Keratinocyte (primary cell): Measurements from ENCODE around the gene MRPL16. TPM values are rescaled to one million over a fixed set of nuclear protein-coding genes. Genes with fewer than 3 reads are reported as not detected.

Source experiments
- DNase-seq: peaks from one replicate; pipeline ENCODE4 v3.0.0-alpha.2; 2011; ENCODE audit warnings: low read depth, missing footprints, low spot score
- FAIRE-seq: peaks from 2 replicates; lab custom pipeline; 2011; peaks lifted over from hg19 to GRCh38; lab: Jason Lieb, UNC
- H2AFZ ChIP-seq: 2 replicates; pipeline ENCODE4 v1.6.0; 2012; ENCODE audit warnings: low read length, control low read depth, inconsistent platforms; ENCODE audit not compliant: control insufficient read depth
- H3K27ac ChIP-seq: 2 replicates; pipeline ENCODE4 v1.5.1; 2011; ENCODE audit warnings: low read length; ENCODE audit not compliant: control insufficient read depth, insufficient read depth
- H3K27me3 ChIP-seq: 3 replicates; pipeline ENCODE4 v1.6.0; 2011; ENCODE audit warnings: low read length; ENCODE audit not compliant: control insufficient read depth, insufficient read depth; ENCODE audit errors: extremely low read depth
- H3K36me3 ChIP-seq, 2 experiments: 2 replicates in 1 of 2; 3 replicates in 1 of 2; pipeline ENCODE4 v1.5.1; 2011; ENCODE audit warnings: low read length in 2 of 2, mild to moderate bottlenecking in 1 of 2; ENCODE audit not compliant: control insufficient read depth in 2 of 2, insufficient read depth in 2 of 2; ENCODE audit errors: extremely low read depth in 1 of 2
- H3K4me1 ChIP-seq: 3 replicates; pipeline ENCODE4 v1.5.1; 2011; ENCODE audit warnings: low read length; ENCODE audit not compliant: control insufficient read depth, insufficient read depth; ENCODE audit errors: extremely low read depth
- H3K4me2 ChIP-seq: 3 replicates; pipeline ENCODE4 v1.6.0; 2011; ENCODE audit warnings: low read depth, low read length; ENCODE audit not compliant: control insufficient read depth, insufficient read depth; ENCODE audit errors: extremely low read depth
- H3K4me3 ChIP-seq, 3 experiments: fragments of 200-600 bp in 1 of 3; sonication (generic) in 1 of 3; 2 replicates in 2 of 3; 3 replicates in 1 of 3; pipeline ENCODE4 v1.5.1; 2011 to 2016; ENCODE audit warnings: low read length in 3 of 3, mild to moderate bottlenecking in 3 of 3, control low read depth in 2 of 3, inconsistent platforms in 1 of 3, low read depth in 1 of 3, mixed read lengths in 1 of 3, mixed run types in 1 of 3, moderate library complexity in 1 of 3; ENCODE audit not compliant: control insufficient read depth in 2 of 3, insufficient read depth in 2 of 3; ENCODE audit errors: extremely low read depth in 1 of 3
- H3K79me2 ChIP-seq: 2 replicates; pipeline ENCODE4 v1.6.0; 2012; ENCODE audit warnings: low read length; ENCODE audit not compliant: control insufficient read depth, insufficient read depth
- H3K9ac ChIP-seq: 3 replicates; pipeline ENCODE4 v1.6.0; 2011; ENCODE audit warnings: low read length; ENCODE audit not compliant: control insufficient read depth, insufficient read depth; ENCODE audit errors: extremely low read depth
- H3K9me1 ChIP-seq: 3 replicates; pipeline ENCODE4 v1.6.0; 2011; ENCODE audit warnings: low read length; ENCODE audit not compliant: control insufficient read depth, insufficient read depth; ENCODE audit errors: extremely low read depth
- H3K9me3 ChIP-seq: 2 replicates; pipeline ENCODE4 v1.5.1; 2012; ENCODE audit warnings: low read depth, low read length; ENCODE audit not compliant: control insufficient read depth
- H4K20me1 ChIP-seq: 3 replicates; pipeline ENCODE4 v1.6.0; 2011; ENCODE audit warnings: low read length; ENCODE audit not compliant: control insufficient read depth, insufficient read depth; ENCODE audit errors: extremely low read depth
- CTCF ChIP-seq, 3 experiments: IDR thresholded peaks in 1 of 3; conservative IDR thresholded peaks in 1 of 3; optimal IDR thresholded peaks in 1 of 3; 2 replicates in 2 of 3; 3 replicates in 1 of 3; pipeline versions ENCODE3 to v1.5.1; 2011; ENCODE audit warnings: low read length in 3 of 3, mild to moderate bottlenecking in 3 of 3, moderate library complexity in 2 of 3, control low read depth in 1 of 3, inconsistent platforms in 1 of 3; ENCODE audit not compliant: insufficient read depth in 2 of 3; ENCODE audit errors: extremely low read depth in 1 of 3
- EZH2 ChIP-seq: IDR thresholded peaks from one replicate; pipeline ENCODE4 v1.6.1; 2012; ENCODE audit warnings: inconsistent platforms, mild to moderate bottlenecking, low read length, moderate library complexity
- dilution Hi-C: fragments of 300-500 bp; cut with MboI; formaldehyde crosslinking; loops from one replicate; pipeline ENCODE4 v1.7.0; 2020; ENCODE audit warnings: low sequenced_read_pairs; ENCODE audit not compliant: extremely low pct_ligation_motif_present
- polyA plus RNA-seq, 5 experiments: library from polyadenylated mRNA; depleted of rRNA in 3 of 5; stranded (reverse) in 3 of 5; stranded (forward) in 1 of 5; unstranded in 1 of 5; fragments of >200 nt; gene quantifications; 1 replicate in 1 of 5; 2 replicates in 3 of 5; 3 replicates in 1 of 5; pipeline versions ENCODE4 v1.2.1 to v1.2.3, GENCODE V29; 2011 to 2012; ENCODE audit warnings: missing spikeins in 2 of 5, low read depth in 1 of 5, low replicate concordance in 1 of 5

Gene MRPL16
- polyA plus RNA-seq, 1 donor (not counting 4 experiments of a cell fraction or from before 2014, with no cell fraction given), result 72.1 TPM

- no peak overlapping the region for H3K27ac ChIP-seq
- no peak overlapping the region for H3K4me3 ChIP-seq
- H3K27me3 ChIP-seq, result no peaks in the 10 kb centered on the region
- H3K4me1 ChIP-seq, result peaks cover 4% of the 10 kb centered on the region
- no peak overlapping the region for H2AFZ ChIP-seq
- dilution Hi-C loops, result no loop called here
- peaks cover 15 to 27% of the 10 kb centered on the region in 2 experiments for H3K36me3 ChIP-seq
- no peak for FAIRE-seq
- no peak overlapping the region for H3K9ac ChIP-seq
- no peaks in the 10 kb centered on the region for H3K9me1 ChIP-seq
- H3K4me2 ChIP-seq, result no peak overlapping the region
- TF ChIP-seq CTCF (optimal IDR thresholded peaks at IDR 0.05 in 1 of 3, IDR thresholded peaks at IDR 0.05 in 1 of 3, conservative IDR thresholded peaks at IDR 0.05 in 1 of 3; ENCODE audit: extremely low read depth in 1 of 3, insufficient read depth in 2 of 3, low read length in 3 of 3) (no peak), EZH2 (no peak)
- H4K20me1 ChIP-seq, result no peaks in the 10 kb centered on the region
- no peaks in the 10 kb centered on the region for H3K79me2 ChIP-seq
- DNase-seq, result no peak
- no peaks in the 10 kb centered on the region for H3K9me3 ChIP-seq
Measured at GRCh38 chr11:59800390-59801025, 10.1 kb downstream of the MRPL16 start.

- Histone ChIP-seq H3K9ac (no peak overlapping the region), H3K4me1 (no peaks in the 10 kb centered on the region), H4K20me1 (no peaks in the 10 kb centered on the region), H3K27ac (no peak overlapping the region), H3K79me2 (no peaks in the 10 kb centered on the region), H2AFZ (no peak overlapping the region), H3K36me3 (peaks cover 45 to 50% of the 10 kb centered on the region in 2 experiments), H3K9me3 (no peaks in the 10 kb centered on the region), H3K27me3 (no peaks in the 10 kb centered on the region), H3K9me1 (no peaks in the 10 kb centered on the region), H3K4me2 (no peak overlapping the region), H3K4me3 (no peak overlapping the region)
- DNase-seq (no peak), FAIRE-seq (no peak)
- TF ChIP-seq CTCF (optimal IDR thresholded peaks at IDR 0.05 in 1 of 3, IDR thresholded peaks at IDR 0.05 in 1 of 3, conservative IDR thresholded peaks at IDR 0.05 in 1 of 3; ENCODE audit: extremely low read depth in 1 of 3, insufficient read depth in 2 of 3, low read length in 3 of 3) (no peak), EZH2 (no peak)
- dilution Hi-C loops, result no loop called here
Measured at GRCh38 chr11:59794417-59794816, 16.2 kb downstream of the MRPL16 start.
